ENCODE data around the gene SORCS2.

DNA sequence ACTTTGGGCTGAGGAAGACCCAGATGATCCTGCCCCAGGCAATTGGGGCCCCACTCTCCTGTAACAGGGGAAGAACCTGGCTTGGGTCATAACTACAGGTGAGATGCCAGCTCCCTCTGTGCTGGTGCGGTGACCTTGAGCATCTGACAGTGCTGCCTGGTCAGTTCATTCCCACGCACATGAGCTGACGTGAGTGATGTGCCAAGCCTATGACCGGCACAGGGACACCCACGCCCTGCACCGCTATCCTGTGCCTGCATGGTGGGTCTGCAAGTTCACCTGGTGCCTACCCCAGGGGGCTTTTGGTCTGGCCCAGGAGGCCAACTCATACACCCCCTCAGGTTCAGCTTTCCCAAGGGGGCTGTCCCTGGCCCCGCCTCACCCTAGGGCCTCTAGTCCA, 366.1 kb downstream of the SORCS2 start:
- TF ChIP-seq, protein P1, sequence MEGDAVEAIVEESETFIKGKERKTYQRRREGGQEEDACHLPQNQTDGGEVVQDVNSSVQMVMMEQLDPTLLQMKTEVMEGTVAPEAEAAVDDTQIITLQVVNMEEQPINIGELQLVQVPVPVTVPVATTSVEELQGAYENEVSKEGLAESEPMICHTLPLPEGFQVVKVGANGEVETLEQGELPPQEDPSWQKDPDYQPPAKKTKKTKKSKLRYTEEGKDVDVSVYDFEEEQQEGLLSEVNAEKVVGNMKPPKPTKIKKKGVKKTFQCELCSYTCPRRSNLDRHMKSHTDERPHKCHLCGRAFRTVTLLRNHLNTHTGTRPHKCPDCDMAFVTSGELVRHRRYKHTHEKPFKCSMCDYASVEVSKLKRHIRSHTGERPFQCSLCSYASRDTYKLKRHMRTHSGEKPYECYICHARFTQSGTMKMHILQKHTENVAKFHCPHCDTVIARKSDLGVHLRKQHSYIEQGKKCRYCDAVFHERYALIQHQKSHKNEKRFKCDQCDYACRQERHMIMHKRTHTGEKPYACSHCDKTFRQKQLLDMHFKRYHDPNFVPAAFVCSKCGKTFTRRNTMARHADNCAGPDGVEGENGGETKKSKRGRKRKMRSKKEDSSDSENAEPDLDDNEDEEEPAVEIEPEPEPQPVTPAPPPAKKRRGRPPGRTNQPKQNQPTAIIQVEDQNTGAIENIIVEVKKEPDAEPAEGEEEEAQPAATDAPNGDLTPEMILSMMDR (tag by site-specific recombination; IDR thresholded peaks at IDR 0.05) = no peak
- no peak for TF ChIP-seq HOXC10 (CRISPR knock-in tag; IDR thresholded peaks at IDR 0.05)
- no peak for TF ChIP-seq SETDB1 (IDR thresholded peaks at IDR 0.05; ENCODE audit: insufficient read length, low read length)
- TF ChIP-seq GFI1B (tag by site-specific recombination; IDR thresholded peaks at IDR 0.05) = no peak
- no peak for TF ChIP-seq ZFP3 (tag by site-specific recombination; IDR thresholded peaks at IDR 0.05; ENCODE audit: low read depth)

Measured in HEK293 (cell line).